AML-193 (cell line): Measurements from ENCODE around the gene HTD2.
"Not testable (repeated sequence)": the region's sequence is repeated elsewhere in the genome, so short reads cannot be mapped to it uniquely, and the experiment has no call there.

Source experiments
- DNase-seq, 2 experiments: peaks; one replicate each; lab custom pipeline; 2025; lab: John Stamatoyannopoulos, UW

The HTD2 gene

DNA sequence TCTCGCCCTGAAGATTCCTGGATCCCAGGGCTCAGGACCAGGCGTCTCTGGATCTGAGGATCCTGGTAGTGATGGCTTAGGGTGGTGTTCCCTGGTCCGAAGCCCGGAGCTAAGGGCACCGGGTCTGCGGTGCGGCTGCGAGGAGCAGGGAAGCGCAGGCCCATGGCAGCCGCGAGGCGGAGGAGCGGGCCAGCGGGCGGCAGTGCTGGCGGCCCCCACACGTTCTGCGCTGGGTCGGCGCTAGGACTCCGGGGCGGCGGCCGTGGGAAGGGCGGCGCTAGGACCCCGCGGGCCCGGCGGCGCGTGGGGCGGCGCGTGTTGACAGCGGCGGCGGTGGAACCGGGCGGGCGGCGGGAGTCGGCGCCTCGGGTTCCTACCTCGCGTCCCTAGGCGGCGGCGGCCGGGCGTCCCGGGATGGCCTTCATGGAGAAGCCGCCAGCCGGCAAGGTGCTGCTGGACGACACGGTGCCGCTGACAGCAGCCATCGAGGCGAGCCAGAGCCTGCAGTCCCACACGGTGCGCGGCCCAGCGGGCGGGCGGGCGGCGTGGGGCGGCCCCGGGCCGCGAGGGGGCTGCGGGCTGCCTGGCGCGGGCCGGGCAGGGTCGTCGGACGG, 26.4 kb downstream of the HTD2 start, which contains the start of gene PXK:
TSS of gene PXK (plus strand) at position 318 of the 614 bp plus-strand sequence. CDS start at position 415, 97 bp downstream.
- peak; percentile 74 to 81 for DNase-seq

DNA sequence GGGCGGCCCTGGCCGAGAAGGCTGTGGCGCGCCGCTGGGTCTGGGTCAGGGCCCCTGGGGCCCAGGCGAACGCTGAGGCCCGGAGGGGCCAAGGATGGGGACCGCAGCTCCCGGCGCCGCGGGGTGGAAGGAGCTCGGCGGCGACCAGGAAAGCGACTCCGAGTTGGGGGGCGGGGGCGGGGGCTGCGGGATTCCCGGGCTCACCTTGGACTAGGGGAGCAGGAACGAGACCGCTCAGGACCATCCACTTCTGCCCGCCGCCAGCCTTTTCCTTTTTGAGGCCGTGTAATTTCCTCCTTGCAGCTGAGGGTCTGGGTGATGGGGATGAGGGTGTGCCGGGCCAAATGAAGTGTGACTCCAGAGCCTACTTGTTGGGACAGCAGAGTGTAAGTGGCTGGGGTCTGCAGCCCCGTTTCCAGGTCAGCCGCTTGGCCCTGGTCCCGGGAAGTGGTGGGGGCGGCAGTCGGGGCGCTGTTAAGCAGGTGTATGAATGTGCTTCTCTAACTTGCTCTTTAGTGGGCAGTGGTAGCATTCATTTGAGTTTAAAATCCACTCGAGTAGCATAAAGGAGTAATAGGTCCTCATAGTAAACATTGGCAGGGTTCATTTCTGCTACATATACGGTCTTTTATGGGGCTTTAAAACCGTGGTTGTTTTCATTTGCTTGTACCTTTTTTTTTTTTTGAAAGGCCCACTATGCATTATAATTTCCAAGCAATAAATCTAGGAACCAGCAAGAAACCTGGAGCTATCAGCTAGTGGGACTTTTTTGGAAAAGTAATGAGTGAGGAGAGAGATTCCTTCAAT, 27.1 kb downstream of the HTD2 start:
- peak; percentile 32 to 36 for DNase-seq

DNA sequence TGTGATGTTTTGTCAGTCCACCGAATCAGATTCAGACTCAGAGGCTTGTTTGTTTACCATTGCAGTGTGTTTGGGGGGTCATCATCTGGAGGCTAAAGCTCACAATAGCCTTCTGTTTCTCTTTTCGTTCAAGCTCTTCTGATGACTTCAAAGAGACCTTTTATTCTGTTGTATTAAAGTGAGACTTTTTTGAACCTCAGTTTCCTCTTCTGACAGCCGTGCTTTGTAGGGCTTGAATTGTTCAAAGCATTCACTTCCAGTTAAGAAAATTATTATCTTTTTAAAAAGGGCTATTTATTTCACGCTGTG, 27.6 kb downstream of the HTD2 start:
- DNase-seq: no peak

- DNase-seq: no peak
These were observed 28.2 kb downstream of the HTD2 start for GRCh38 chr3:58334506-58334884.

GRCh38 chr3:58335652-58335947, 29.3 kb downstream of the HTD2 start:
- no peak for DNase-seq

- DNase-seq: no peak
These were observed 30.0 kb downstream of the HTD2 start for GRCh38 chr3:58336135-58336882.

DNA sequence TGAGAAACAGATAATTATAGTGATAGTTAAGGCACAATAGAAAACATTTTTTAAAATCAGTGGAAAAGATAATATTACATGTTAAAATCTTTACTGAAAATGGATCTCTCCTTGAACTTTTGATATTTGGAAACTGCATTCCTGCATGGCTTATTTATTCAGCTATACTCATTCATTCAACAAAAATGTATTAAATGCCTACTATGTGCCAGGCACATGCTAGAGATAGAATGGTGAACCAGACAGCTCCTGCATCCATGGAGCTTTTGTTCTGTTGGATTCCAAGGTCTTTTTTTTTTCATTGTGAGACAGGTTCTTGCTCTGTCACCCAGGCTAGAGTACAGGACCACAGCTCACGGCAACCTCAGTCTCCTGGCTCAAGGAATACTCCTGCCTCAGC, 30.9 kb downstream of the HTD2 start:
- DNase-seq: no peak

- not testable (repeated sequence) for DNase-seq
These were observed 32.8 kb downstream of the HTD2 start for GRCh38 chr3:58339146-58339545.

DNA sequence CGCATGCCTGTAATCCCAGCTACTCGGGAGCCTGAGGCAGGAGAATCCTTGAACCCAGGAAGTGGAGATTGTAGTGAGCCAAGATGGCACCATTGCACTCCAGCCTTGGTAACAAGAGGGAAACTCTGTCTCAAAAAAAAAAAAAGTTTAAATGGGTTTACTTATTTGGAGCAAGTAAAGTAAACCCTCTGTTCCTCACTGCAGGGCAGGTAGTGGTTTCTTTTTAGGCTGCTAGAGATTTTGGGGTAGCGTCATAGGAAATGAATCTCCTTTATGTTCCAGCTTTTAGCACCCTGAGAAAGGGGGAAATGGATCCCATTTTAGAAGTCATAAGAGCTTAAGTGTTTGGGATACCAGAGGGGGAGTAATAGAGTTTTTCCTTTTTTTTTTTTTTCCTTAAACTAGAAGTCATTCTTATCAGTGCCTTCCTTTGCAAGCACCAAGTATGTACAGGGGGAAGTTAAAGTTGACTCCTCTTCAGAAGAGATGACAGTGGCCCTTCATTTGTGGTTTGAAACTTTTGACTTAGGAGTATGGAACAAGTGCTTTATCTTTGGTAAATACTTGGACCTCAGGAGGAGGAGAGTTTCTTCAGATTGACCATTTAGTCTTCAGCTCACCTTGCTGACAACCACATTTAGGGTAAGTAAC, 34.4 kb downstream of the HTD2 start:
- DNase-seq: no peak

DNA sequence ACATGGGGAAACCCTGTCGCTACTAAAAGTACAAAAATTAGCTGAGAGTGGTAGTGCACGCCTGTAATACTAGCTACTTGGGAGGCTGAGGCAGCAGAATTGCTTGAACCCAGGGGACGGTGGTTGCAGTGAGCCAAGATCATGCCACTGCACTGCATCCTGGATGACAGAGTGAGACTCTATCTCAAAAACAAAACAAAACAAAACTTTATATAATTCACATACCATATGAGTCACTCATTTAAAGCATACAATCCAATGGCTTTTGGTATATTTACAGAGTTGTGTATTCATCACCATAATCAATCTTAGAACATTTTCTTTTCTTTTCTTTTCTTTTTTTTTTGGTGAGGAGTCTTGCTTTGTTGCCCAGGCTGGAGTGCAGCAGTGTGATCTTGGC, 35.1 kb downstream of the HTD2 start:
- no peak for DNase-seq

- DNase-seq: no peak
These were observed 36.4 kb downstream of the HTD2 start for GRCh38 chr3:58342676-58343075.

- DNase-seq: no peak
These were observed 39.1 kb downstream of the HTD2 start for GRCh38 chr3:58345457-58345856.

GRCh38 chr3:58346368-58346767, 40.0 kb downstream of the HTD2 start:
- DNase-seq: no peak

GRCh38 chr3:58347984-58348383, 41.7 kb downstream of the HTD2 start:
- no peak for DNase-seq

GRCh38 chr3:58349792-58350626, 43.7 kb downstream of the HTD2 start:
- DNase-seq: peak; percentile 71 to 83

DNA sequence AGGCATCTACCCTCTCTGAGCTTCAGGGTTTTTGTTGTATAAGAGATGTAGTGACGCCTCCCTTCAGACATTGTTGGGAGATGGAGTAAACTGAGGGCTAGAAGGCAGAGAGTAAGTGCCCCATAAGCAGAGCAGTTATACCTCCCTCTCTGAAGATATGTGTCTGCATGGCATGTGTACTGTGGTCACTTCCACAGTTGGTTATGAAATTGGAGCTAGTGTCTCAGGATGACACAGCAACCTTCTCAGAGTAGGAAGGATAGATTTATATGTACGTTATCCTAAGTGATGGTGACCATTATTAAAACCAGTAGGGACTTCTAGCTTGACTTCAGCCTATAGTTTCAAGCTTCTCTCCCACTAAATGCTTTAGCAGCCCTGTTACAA, 44.3 kb downstream of the HTD2 start:
- DNase-seq: peak; percentile 95 to 98

DNA sequence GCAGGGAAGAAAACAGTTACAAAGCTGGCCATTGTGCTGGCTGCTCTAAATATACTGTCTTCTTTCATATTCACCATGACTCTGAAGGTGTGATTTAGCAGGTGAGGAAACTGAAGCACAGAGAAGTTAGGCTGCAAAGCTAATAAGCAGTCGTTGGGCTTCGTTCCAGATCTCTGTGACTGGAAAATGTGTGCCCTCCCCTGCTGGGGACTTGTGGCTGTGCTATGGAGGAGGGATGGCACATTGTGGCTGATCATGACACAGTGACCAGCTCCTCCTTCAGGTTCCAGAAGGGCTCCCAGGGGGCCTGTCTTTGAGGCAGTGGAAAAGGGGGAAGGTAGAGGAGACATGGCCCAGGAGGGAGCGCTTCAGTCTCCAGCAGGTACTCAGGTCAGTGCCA, 45.6 kb downstream of the HTD2 start:
- peak; percentile 52 to 55 for DNase-seq

GRCh38 chr3:58352626-58353025, 46.3 kb downstream of the HTD2 start:
- DNase-seq: no peak

GRCh38 chr3:58353722-58354553, 47.6 kb downstream of the HTD2 start:
- DNase-seq: peak; percentile 95 to 96

DNA sequence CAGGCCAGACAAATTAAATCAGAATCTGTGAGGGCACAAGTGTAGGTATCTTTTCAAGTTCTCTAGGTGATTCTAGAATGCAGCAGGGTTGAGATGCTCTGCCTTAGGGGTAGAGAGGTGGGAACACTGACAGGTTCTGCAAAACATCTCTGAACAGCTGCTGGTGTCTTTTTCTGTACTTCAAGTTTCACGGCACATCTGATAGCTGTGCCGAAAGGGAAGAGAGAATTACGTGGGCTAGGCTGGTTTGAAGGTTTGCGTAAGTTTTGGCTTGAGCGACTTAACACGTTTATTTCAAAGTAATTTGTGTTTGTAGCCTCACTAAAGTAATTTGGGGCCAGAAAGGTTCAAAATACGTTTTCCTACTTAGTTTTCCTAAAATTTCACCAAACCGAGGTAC, 48.9 kb downstream of the HTD2 start:
- DNase-seq: peak; percentile 74 to 77

DNA sequence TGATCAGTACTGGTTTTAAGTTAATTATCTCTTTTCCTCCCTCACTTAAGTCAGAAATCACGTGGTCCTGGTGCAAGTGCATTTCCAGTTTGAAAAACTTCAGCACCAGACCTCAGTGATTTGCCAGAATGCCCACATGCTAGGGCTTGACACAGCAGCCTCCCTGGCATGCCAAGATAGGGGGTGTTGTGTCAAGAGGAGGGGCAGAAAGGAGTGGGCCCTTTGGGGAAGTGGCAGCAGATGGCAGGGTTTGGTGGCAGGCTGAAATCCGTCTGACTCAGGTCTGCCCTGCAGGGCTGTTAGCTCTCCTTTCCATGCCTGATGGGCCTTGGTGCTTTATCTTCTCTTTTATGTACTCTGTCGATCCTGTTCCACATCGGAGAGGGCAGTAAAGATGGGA, 49.7 kb downstream of the HTD2 start:
- peak; percentile 94 to 96 for DNase-seq
